Sigmoid colon (tissue), 7 donors: ENCODE results near the gene SHC3. TPM values are rescaled to one million over a fixed set of nuclear protein-coding genes. Genes with fewer than 3 reads are reported as not detected.

Source experiments
- DNase-seq: peaks from one replicate; pipeline ENCODE4 v3.0.0-alpha.2; 2019
- H3K27ac ChIP-seq, 4 donors: fragments of 200-600 bp; sonication (generic); one replicate each; pipeline ENCODE4 v1.5.1; 2016 to 2019; ENCODE audit warnings: mild to moderate bottlenecking in 1 of 4
- H3K27me3 ChIP-seq, 3 donors: fragments of 200-600 bp; sonication (generic); one replicate each; pipeline ENCODE4 v1.5.1; 2019; ENCODE audit warnings: mild to moderate bottlenecking in 1 of 3
- H3K36me3 ChIP-seq, 4 donors: fragments of 200-600 bp; sonication (generic); one replicate each; pipeline ENCODE4 v1.5.1; 2016 to 2019
- H3K4me1 ChIP-seq, 4 donors: fragments of 200-600 bp; sonication (generic); one replicate each; pipeline ENCODE4 v1.5.1; 2017 to 2019
- H3K4me3 ChIP-seq, 4 donors: fragments of 200-600 bp; sonication (generic); one replicate each; pipeline ENCODE4 v1.5.1; 2017 to 2019; ENCODE audit warnings: mild to moderate bottlenecking in 2 of 4, moderate library complexity in 1 of 4
- H3K9me3 ChIP-seq, 4 donors: fragments of 200-600 bp in 3 of 4; sonication (generic) in 3 of 4; one replicate each; pipeline versions ENCODE4 v1.5.1 to v1.6.1; 2013 to 2019
- CTCF ChIP-seq, 4 experiments: fragments of 450-650 bp in 3 of 4; fragments of 200-600 bp in 1 of 4; IDR thresholded peaks; one replicate each; pipeline ENCODE4 v1.5.1; 2016 to 2019; ENCODE audit warnings: antibody characterized with exemption in 4 of 4, mild to moderate bottlenecking in 3 of 4, moderate library complexity in 2 of 4
- EP300 ChIP-seq, 4 donors: sonication (generic); formaldehyde crosslinking; IDR thresholded peaks; one replicate each; pipeline ENCODE4 v1.6.1; 2017; ENCODE audit warnings: antibody characterized with exemption in 4 of 4
- POLR2A ChIP-seq, 2 donors: fragments of 450-650 bp; IDR thresholded peaks; one replicate each; pipeline ENCODE4 v1.6.1; 2016; ENCODE audit warnings: antibody characterized with exemption in 2 of 2, mild to moderate bottlenecking in 2 of 2, moderate library complexity in 2 of 2
- POLR2AphosphoS5 ChIP-seq, 4 donors: sonication (generic); formaldehyde crosslinking; IDR thresholded peaks; one replicate each; pipeline ENCODE4 v1.6.1; 2017; ENCODE audit warnings: antibody characterized with exemption in 4 of 4
- WGBS, 2 donors: extraction: QIAGEN DNeasy Blood & Tissue Kit; methylation state at CpG; one replicate each; pipeline ENCODE4 v1.1.7; 2013; 5-methylcytosine and 5-hydroxymethylcytosine counted together
- intact Hi-C: fragments of 100-400 bp; cut with DNase I; formaldehyde crosslinking; loops from one replicate; pipeline ENCODE4 v1.15.1; 2023
- polyA plus RNA-seq, 3 donors: library from polyadenylated mRNA; stranded (reverse); fragments of 200-250 nt; gene quantifications; one replicate each; pipeline ENCODE4 v1.2.3, GENCODE V29; 2013
- total RNA-seq, 4 donors: library from RNA; depleted of rRNA; stranded (reverse); fragments of >200 nt; gene quantifications; one replicate each; pipeline ENCODE4 v1.1.0, GENCODE V29; 2016
- donor health status: healthy with polysubstance abuse.
- donor health status: Bipolar disorder and iron deficiency.
- donor health status: healthy.

Gene SHC3
- total and polyA plus RNA-seq, 7 donors: 0.32 to 14.7 (median 2.1) TPM; not detected in 1

- no peak for DNase-seq
- no peak overlapping the region for H3K27ac ChIP-seq
- no peaks in the 10 kb centered on the region for H3K27me3 ChIP-seq
- intact Hi-C loops: no loop called here
- no peaks in the 10 kb centered on the region for H3K9me3 ChIP-seq
- H3K36me3 ChIP-seq: no peaks in the 10 kb centered on the region
- H3K4me1 ChIP-seq: no peaks in the 10 kb centered on the region
- 92 to 93% methylated on average over 12 of the region's 12 CpGs for WGBS, 2 donors
- no peak for TF ChIP-seq POLR2AphosphoS5 (IDR thresholded peaks at IDR 0.05)
- TF ChIP-seq CTCF (IDR thresholded peaks at IDR 0.05): no peak
- no peak for TF ChIP-seq EP300 (IDR thresholded peaks at IDR 0.05)
- no peak for TF ChIP-seq POLR2A (IDR thresholded peaks at IDR 0.05)
- no peak overlapping the region for H3K4me3 ChIP-seq
These were observed 119.7 kb downstream of the SHC3 start for GRCh38 chr9:89058906-89059305.

GRCh38 chr9:89054865-89055495, 123.6 kb downstream of the SHC3 start:
- no peak overlapping the region for H3K4me3 ChIP-seq
- no peaks in the 10 kb centered on the region for H3K36me3 ChIP-seq
- TF ChIP-seq POLR2A (IDR thresholded peaks at IDR 0.05): no peak
- TF ChIP-seq CTCF (IDR thresholded peaks at IDR 0.05): no peak
- TF ChIP-seq EP300 (IDR thresholded peaks at IDR 0.05): no peak
- TF ChIP-seq POLR2AphosphoS5 (IDR thresholded peaks at IDR 0.05): no peak
- intact Hi-C loops: no loop called here
- no peak for DNase-seq
- 93 to 96% methylated on average over 8 of the region's 8 CpGs for WGBS, 2 donors
- no peak overlapping the region for H3K27ac ChIP-seq
- H3K9me3 ChIP-seq: peaks cover 0 to 2% (median 0%) of the 10 kb centered on the region in 4 donors
- H3K4me1 ChIP-seq: no peaks in the 10 kb centered on the region
- no peaks in the 10 kb centered on the region for H3K27me3 ChIP-seq

GRCh38 chr9:89053301-89053700, 125.3 kb downstream of the SHC3 start:
- no peak for TF ChIP-seq EP300 (IDR thresholded peaks at IDR 0.05)
- no peak for TF ChIP-seq CTCF (IDR thresholded peaks at IDR 0.05)
- no peak for TF ChIP-seq POLR2AphosphoS5 (IDR thresholded peaks at IDR 0.05)
- Histone ChIP-seq H3K4me1 (no peaks in the 10 kb centered on the region), H3K27me3 (no peaks in the 10 kb centered on the region), H3K9me3 (peaks cover 0 to 2% (median 0%) of the 10 kb centered on the region in 4 donors), H3K27ac (no peak overlapping the region), H3K36me3 (no peaks in the 10 kb centered on the region), H3K4me3 (no peak overlapping the region)
- intact Hi-C loops: no loop called here
- DNase-seq: no peak
- WGBS, 2 donors: 89 to 93% methylated on average over 5 of the region's 5 CpGs

- H3K36me3 ChIP-seq: no peaks in the 10 kb centered on the region
- H3K4me3 ChIP-seq: no peak overlapping the region
- TF ChIP-seq EP300 (IDR thresholded peaks at IDR 0.05): no peak
- TF ChIP-seq POLR2AphosphoS5 (IDR thresholded peaks at IDR 0.05): no peak
- no peak for TF ChIP-seq CTCF (IDR thresholded peaks at IDR 0.05)
- no peak for TF ChIP-seq POLR2A (IDR thresholded peaks at IDR 0.05)
- intact Hi-C loops: no loop called here
- DNase-seq: no peak
- 86 to 90% methylated on average over 6 of the region's 6 CpGs for WGBS, 2 donors
- no peaks in the 10 kb centered on the region for H3K27me3 ChIP-seq
- H3K4me1 ChIP-seq: no peaks in the 10 kb centered on the region
- no peak overlapping the region for H3K27ac ChIP-seq
- H3K9me3 ChIP-seq: peaks cover 0 to 2% (median 0%) of the 10 kb centered on the region in 4 donors
These were observed 126.0 kb downstream of the SHC3 start for GRCh38 chr9:89052470-89053097.
